DMS153 (cell line): ENCODE data around the gene CLCF1.
A peak's percentile ranks its signal among the peaks of the same experiment; 100 is the strongest.

Experiments
- DNase-seq: peaks from one replicate; lab custom pipeline; 2025; lab: John Stamatoyannopoulos, UW

CLCF1 gene

GRCh38 chr11:67372993-67373647 is at the start of gene CLCF1:
CLCF1 (minus strand) TSS chr11:67373598; CDS start chr11:67373539, 59 bp downstream.
- DNase-seq: no peak

DNA sequence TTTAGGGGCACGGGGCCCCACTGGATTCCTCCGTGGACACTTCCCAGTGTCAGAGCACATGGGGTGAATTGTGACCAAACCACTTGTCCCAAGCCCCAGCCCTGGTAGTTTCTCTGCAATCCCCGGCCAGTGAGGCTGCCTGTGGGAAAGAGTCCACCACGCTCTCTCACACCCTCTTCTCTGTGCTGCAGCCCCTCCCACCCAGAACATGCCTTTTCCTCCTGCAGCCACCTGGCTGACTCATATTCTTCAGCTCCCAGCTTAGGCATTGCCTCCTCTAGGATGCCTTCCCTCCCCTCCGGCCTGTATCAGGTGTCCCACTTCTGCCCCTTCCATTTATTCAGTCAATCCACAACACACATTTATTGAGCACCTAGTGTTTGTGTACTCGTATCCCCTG is 49.5 kb upstream of the CLCF1 start:
- DNase-seq: no peak

GRCh38 chr11:67421430-67422031 is 48.1 kb upstream of the CLCF1 start:
- DNase-seq: no peak

DNA sequence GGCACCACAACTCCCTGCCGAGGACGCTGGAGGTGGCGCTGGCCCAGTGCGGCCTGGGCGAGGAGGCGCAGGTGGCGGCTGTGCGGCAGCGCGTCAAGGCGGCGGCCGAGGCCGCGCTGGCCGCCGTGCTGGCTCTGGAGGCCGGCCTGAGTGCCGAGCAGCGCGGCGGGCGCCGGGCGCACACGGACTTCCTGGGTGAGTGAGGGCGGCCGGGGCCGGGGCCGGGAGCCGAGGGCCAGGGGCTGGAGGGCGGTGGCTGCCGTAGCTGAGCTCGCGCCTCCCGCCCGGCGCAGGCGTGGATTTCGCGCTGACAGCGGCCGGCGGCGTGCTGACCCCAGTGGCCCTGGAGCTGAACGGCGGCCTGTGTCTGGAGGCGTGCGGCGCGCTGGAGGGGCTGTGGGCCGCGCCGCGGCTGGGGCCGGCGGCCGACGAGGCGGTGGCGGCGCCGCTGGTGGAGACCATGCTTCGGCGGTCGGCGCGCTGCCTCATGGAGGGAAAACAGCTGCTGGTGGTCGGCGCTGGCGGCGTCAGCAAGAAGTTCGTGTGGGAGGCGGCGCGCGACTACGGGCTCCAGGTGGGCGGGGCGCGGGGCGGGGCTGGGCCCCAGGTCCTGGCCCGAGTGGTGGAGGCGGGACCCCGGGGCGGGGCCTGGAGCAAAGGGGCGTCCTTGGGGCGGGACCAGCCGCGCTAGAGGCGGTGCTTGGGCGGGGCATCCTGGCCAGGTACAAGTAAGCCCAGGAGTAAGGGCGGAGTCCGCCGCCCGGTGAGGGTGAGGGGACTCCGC is 47.4 kb upstream of the CLCF1 start:
- peak; percentile 84 for DNase-seq

GRCh38 chr11:67420147-67420645 is 46.8 kb upstream of the CLCF1 start:
- no peak for DNase-seq

DNA sequence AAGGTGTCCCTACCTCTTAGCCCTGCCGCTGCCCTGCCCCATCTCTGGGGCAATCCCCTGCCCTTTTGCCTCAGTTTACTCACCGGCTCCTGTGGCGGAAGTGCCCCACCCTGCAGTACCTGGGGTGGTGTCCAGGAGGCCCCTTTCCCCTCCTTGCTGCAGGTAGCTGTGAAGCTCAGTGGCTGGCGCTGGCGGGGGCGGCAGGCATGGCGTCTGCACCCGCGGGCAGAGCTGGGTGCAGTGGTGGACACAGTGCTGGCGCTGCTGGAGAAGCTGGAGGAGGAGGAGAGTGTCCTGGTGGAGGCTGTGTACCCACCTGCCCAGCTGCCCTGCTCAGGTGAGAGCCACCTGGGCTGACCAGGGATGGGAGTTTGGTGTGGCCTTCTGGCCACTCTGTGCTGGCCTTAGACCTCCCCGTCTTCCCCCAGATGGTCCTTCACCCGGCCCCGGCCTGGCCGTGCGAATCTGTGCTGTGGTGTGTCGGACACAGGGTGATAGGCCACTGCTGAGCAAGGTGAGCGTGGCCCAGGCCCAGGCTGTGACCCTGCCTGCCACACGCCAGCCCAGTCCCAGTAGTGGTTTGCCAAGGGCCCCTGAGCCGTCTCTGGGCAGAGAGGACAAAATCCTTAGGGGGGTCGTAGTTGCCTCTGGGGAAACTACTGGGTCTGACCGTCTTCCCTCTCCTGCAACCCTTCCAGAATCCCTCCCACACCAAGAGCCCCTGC is 46.1 kb upstream of the CLCF1 start:
- DNase-seq: no peak

- no peak for DNase-seq
Measured at GRCh38 chr11:67418476-67419281, 45.3 kb upstream of the CLCF1 start.

GRCh38 chr11:67417425-67417824 is 44.0 kb upstream of the CLCF1 start:
- DNase-seq: no peak

DNA sequence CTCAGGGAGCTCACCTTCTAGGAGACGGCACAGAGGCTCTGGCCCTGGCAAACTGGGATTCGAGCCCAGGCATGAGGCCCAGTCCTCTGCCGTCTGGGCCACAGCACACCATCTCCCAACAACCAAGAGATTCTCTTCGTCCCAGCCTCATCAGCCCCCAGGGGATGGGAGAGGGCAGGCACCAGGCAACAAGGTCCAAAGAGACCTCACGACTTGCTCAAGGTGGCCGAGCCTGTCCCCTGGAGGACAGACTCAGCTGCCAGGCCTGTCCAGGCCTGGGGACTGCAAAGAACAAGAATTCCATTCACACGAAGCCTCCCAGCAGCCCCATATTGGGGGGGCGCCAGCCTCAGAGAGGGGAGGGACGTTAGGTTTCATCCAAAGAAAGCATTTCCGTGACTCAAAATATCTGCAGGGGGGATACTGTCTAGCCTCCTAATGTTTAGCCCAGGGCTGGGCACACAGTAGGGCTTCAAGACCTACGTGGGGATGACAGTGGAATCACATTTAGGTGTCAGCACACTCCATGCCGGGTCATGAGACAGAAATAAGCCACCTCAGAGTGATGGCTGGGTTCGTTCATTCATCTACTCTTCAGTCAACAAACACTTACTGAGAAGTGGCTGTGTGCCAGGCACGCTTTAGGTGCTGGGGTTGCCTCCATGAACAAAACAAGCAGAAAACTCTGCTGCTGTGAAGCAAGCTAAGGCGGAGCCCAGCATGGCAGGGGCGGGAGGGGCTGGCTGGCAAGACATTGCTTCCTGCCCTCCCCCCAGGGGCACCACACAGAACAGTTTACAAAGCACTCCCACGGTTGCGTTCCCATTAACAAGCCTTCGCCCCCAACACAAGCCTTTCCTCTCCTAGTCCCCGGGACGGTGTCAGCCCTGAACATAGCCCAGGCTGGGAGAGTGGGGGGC is 43.3 kb upstream of the CLCF1 start:
- DNase-seq: peak; percentile 84

- DNase-seq: no peak
Measured at GRCh38 chr11:67415501-67416304, 42.3 kb upstream of the CLCF1 start, which contains the start of gene CARNS1. CARNS1 (plus strand) TSS chr11:67415678; CDS start chr11:67416200, 522 bp downstream.

DNA sequence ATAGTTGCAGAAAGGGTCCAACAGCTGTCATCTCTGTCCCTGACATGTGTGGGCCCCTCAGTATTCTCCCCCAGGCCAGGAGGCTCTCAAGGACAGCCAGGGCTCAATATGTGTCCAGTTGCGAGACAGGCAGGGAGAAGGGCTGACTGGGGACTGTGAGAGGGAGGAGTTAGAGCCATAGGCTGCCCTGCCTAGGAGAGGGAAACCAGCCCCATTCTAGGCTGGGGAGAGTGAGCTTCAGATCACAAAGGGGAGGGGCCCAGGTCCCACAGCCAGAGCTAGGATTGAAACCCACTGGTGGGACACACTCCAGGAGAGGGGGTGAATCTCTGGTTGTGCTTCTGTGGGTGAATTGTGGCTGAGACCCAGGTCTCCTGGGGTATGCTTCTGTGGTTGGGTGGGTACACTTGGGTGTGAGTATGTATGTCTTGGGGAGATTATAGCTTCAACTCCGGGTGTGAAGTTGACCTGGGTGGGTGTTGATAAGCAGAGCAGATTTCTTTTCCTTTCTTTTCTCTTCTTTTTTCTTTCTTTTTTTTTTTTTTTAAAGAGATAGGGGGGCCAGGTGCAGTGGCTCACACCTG is 40.0 kb upstream of the CLCF1 start:
- no peak for DNase-seq

GRCh38 chr11:67412495-67413179 is 39.2 kb upstream of the CLCF1 start:
- DNase-seq: no peak

DNA sequence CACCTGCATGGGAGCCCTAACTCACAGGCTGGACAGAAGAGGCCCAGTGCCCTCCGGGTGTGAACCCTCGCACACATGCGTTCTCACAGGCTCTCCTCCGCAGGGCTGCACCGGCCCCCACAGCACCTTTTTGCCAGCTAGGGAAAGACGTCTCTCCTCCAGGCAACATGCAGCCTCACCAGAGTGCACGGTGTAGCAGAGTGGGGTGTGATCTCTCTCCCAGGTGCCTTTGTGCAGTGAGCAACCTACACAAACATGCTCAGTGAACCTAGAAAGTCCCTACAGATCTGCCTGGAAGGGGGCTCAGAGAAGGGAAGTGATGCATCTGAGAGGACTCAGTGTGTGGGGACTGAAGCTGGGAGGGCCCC is 38.4 kb upstream of the CLCF1 start:
- no peak for DNase-seq

DNA sequence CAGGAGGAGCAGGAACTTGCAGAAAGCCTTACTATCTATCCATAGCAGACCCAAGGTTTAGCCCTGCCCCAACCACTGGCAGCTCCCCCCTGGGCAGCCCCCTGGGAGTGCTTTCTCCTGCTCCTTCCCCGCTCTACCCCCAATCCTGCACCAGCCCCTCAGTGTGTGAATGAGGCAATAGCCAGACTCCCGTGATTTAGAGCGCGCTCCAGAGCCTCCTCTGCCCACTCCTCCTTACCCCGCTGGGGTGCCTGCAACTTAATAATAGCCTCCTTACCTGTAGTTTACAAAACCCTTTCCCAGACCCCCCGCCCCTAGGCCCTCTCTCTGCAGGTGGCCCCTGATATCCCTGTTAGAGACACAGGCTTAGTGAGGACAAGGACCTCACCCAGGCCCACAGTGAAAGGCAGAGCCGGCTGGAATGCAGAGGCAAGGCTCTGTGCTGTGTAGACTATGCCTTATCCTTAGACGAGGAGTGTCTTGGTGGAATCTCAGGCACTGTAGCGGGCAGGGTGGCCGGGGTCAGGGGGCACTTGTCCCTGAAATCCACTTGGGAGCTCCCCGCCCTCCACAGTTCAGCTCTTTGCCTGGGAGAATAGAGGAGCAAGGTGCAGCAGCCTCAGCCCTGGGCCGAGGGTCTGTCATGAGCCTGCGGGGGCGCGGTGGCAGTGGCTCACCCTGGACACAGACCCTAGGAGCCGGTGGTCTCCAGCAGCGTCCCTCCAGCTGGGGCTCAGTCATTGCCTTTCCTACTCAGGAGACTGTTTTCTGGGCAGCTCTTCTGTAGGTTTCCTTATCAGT is 37.8 kb upstream of the CLCF1 start:
- no peak for DNase-seq

DNA sequence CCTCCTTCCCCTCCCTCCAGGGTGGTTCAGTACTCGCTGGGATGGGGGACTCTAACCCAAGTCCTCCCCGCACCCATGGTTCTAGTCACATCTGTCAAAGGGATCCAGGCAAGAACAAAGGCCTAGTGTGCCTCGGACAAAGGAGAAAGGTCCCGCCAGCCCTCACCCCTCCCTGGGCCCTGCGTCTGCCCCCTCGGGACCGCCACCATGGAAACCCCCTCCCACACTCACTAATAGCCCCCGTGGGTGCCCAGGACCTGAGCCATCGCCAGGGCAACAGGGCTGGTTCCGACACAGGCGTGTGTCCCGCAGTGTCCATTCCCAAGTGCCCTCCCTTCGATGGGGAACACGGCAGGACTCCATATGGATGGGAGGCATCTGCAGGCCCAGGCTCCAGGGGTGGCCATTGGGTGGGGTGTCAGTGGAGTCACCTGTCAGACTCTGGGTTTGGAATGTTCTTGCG is 37.0 kb upstream of the CLCF1 start:
- DNase-seq: no peak

DNA sequence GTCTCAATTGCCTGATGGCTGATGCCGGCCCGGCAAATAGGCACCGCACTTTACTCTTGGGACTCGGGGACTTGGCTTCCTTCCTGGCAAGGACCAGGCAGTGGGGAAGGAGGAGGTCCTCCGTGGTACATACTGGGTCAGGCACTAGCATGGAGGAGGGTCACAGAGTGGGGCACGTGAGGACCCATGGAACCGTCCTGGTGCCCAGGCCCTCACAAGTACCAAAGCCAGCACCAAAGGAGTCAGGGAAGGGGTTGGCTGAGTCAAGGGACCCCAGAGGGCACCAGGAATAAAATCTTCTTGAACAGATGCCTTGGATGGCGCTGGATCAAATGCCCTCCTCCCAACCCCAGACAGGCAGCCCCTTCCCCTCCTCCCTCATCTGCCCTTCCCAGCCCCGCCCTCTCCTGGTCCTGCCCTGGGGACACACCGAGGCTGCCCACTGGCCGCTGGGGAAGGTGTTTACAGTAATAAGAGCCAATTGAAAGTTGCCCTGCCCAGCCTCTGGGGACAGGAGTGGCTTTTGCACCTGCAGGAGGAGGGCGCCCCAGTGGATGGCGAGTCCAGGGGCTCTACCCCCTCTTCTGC is 36.5 kb upstream of the CLCF1 start:
- DNase-seq: peak; percentile 67

DNA sequence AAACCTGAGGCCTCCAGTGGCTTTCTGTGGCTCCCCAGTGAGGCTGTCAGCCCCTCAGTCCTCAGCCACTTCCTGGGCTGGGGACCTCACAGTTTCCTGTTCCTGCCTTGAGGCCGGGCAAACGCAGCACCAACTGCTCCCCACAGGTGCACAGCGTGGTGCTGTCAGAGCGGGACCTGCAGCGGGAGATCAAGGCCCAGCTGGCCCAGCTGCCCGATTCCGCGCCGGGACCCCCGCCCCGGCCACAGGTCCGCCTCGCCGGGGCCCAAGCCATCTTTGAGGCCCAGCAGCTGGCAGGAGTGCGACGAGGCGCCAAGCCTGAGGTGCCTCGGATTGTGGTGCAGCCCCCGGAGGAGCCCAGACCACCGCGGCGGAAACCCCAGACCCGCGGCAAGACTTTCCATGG is 35.9 kb upstream of the CLCF1 start:
- no peak for DNase-seq
